NCI-H1417 treated with DMSO at 0.1 percent for 48 hours (cell line): ENCODE data around the gene MCRIP1.
"Not testable (repeated sequence)": the region's sequence is repeated elsewhere in the genome, so short reads cannot be mapped to it uniquely, and the experiment has no call there.

Experiments used
- DNase-seq: peaks from one replicate; lab custom pipeline; 2025; lab: John Stamatoyannopoulos, UW

MCRIP1 gene

GRCh38 chr17:81840826-81841778 lies 8.0 kb upstream of the MCRIP1 start:
- no peak for DNase-seq

GRCh38 chr17:81840059-81840458 lies 7.0 kb upstream of the MCRIP1 start:
- not testable (repeated sequence) for DNase-seq

GRCh38 chr17:81839301-81839700 lies 6.2 kb upstream of the MCRIP1 start:
- DNase-seq = no peak

GRCh38 chr17:81838753-81839255 lies 5.7 kb upstream of the MCRIP1 start:
- DNase-seq = no peak

- DNase-seq = no peak
These were observed 4.5 kb upstream of the MCRIP1 start for GRCh38 chr17:81837641-81838040.

- no peak for DNase-seq
These were observed 1.8 kb upstream of the MCRIP1 start, which contains the start of gene PPP1R27 for GRCh38 chr17:81834831-81835267. Gene PPP1R27 (minus strand): TSS chr17:81835050. CDS start chr17:81834953, 97 bp downstream.

- DNase-seq = no peak
These were observed 1.1 kb upstream of the MCRIP1 start for GRCh38 chr17:81833921-81834830.

GRCh38 chr17:81832608-81833159 lies 407 bp downstream of the MCRIP1 start:
- no peak for DNase-seq

- DNase-seq = no peak
These were observed 1.0 kb downstream of the MCRIP1 start for GRCh38 chr17:81831957-81832607.

GRCh38 chr17:81831563-81831956 lies 1.5 kb downstream of the MCRIP1 start:
- no peak for DNase-seq

GRCh38 chr17:81829858-81830257 lies 3.2 kb downstream of the MCRIP1 start:
- no peak for DNase-seq

GRCh38 chr17:81828656-81829055 lies 4.4 kb downstream of the MCRIP1 start:
- no peak for DNase-seq

GRCh38 chr17:81825841-81826466 lies 7.1 kb downstream of the MCRIP1 start:
- no peak for DNase-seq

- no peak for DNase-seq
These were observed 8.5 kb downstream of the MCRIP1 start for GRCh38 chr17:81824595-81824994.

- DNase-seq = no peak
These were observed 9.1 kb downstream of the MCRIP1 start for GRCh38 chr17:81823820-81824550.

- DNase-seq = no peak
These were observed 9.9 kb downstream of the MCRIP1 start for GRCh38 chr17:81822996-81823819.

- DNase-seq = no peak
These were observed 10.8 kb downstream of the MCRIP1 start for GRCh38 chr17:81822312-81822637.

- no peak for DNase-seq
These were observed 11.3 kb downstream of the MCRIP1 start for GRCh38 chr17:81821603-81822311.

- no peak for DNase-seq
These were observed 11.9 kb downstream of the MCRIP1 start for GRCh38 chr17:81821147-81821546.
